Measurements from ENCODE around the gene SLC44A5. TPM values are rescaled to one million over a fixed set of nuclear protein-coding genes. Genes with fewer than 3 reads are reported as not detected.

Gene SLC44A5
- total RNA-seq, 1 donor from 2014 or later: 0.43 TPM

GRCh38 chr1:75588779-75589475 is 22.0 kb downstream of the SLC44A5 start:
- no peak for DNase-seq (ENCODE audit: low spot score)

GRCh38 chr1:75587692-75588091 is 23.2 kb downstream of the SLC44A5 start:
- DNase-seq (ENCODE audit: low spot score): no peak

GRCh38 chr1:75583282-75583681 is 27.6 kb downstream of the SLC44A5 start:
- DNase-seq (ENCODE audit: low spot score): no peak

GRCh38 chr1:75582725-75583261 is 28.1 kb downstream of the SLC44A5 start:
- DNase-seq (ENCODE audit: low spot score): no peak

- DNase-seq (ENCODE audit: low spot score): no peak
Observed at GRCh38 chr1:75579046-75579445, 31.9 kb downstream of the SLC44A5 start.

- no peak for DNase-seq (ENCODE audit: low spot score)
Observed at GRCh38 chr1:75575837-75576236, 35.1 kb downstream of the SLC44A5 start.

GRCh38 chr1:75567191-75567590 is 43.7 kb downstream of the SLC44A5 start:
- no peak for DNase-seq (ENCODE audit: low spot score)

- no peak for DNase-seq (ENCODE audit: low spot score)
Observed at GRCh38 chr1:75559800-75560199, 51.1 kb downstream of the SLC44A5 start.

GRCh38 chr1:75559136-75559535 is 51.8 kb downstream of the SLC44A5 start:
- no peak for DNase-seq (ENCODE audit: low spot score)

- DNase-seq (ENCODE audit: low spot score): no peak
Observed at GRCh38 chr1:75554870-75555269, 56.0 kb downstream of the SLC44A5 start.

GRCh38 chr1:75554181-75554580 is 56.7 kb downstream of the SLC44A5 start:
- no peak for DNase-seq (ENCODE audit: low spot score)

GRCh38 chr1:75550559-75550958 is 60.4 kb downstream of the SLC44A5 start:
- DNase-seq (ENCODE audit: low spot score): no peak

- no peak for DNase-seq (ENCODE audit: low spot score)
Observed at GRCh38 chr1:75548721-75549480, 62.0 kb downstream of the SLC44A5 start.

GRCh38 chr1:75543705-75544104 is 67.2 kb downstream of the SLC44A5 start:
- no peak for DNase-seq (ENCODE audit: low spot score)

GRCh38 chr1:75542818-75543570 is 67.9 kb downstream of the SLC44A5 start:
- no peak for DNase-seq (ENCODE audit: low spot score)

- peak; percentile 19 for DNase-seq (ENCODE audit: low spot score)
Observed at GRCh38 chr1:75539230-75540116, 71.4 kb downstream of the SLC44A5 start.

GRCh38 chr1:75533085-75533484 is 77.8 kb downstream of the SLC44A5 start:
- DNase-seq (ENCODE audit: low spot score): no peak

GRCh38 chr1:75531570-75531969 is 79.3 kb downstream of the SLC44A5 start:
- no peak for DNase-seq (ENCODE audit: low spot score)

GRCh38 chr1:75529488-75529887 is 81.4 kb downstream of the SLC44A5 start:
- DNase-seq (ENCODE audit: low spot score): no peak

- no peak for DNase-seq (ENCODE audit: low spot score)
Observed at GRCh38 chr1:75528001-75528400, 82.9 kb downstream of the SLC44A5 start.

GRCh38 chr1:75522389-75522788 is 88.5 kb downstream of the SLC44A5 start:
- no peak for DNase-seq (ENCODE audit: low spot score)
